Nephron (organoid): ENCODE measurements around the gene RYR2.
A peak's percentile ranks its signal among the peaks of the same experiment; 100 is the strongest.

Experiments used
- H3K27ac Mint-ChIP-seq, 3 experiments: 2 replicates each; pipeline ENCODE4 v1.8.0; 2020; ENCODE audit warnings: mixed read lengths in 3 of 3, mild to moderate bottlenecking in 2 of 3, moderate library complexity in 1 of 3
- H3K27me3 Mint-ChIP-seq: 2 replicates; pipeline ENCODE4 v1.8.0; 2021; ENCODE audit warnings: low read depth, mild to moderate bottlenecking, moderate library complexity, mixed read lengths
- H3K36me3 Mint-ChIP-seq: 2 replicates; pipeline ENCODE4 v1.8.0; 2020; ENCODE audit warnings: low read depth, mixed read lengths
- H3K4me1 Mint-ChIP-seq: 2 replicates; pipeline ENCODE4 v1.8.0; 2020; ENCODE audit warnings: mixed read lengths
- H3K4me3 Mint-ChIP-seq, 3 experiments: 2 replicates each; pipeline ENCODE4 v1.8.0; 2020; ENCODE audit warnings: mild to moderate bottlenecking in 3 of 3, mixed read lengths in 3 of 3, moderate library complexity in 2 of 3
- H3K9me3 Mint-ChIP-seq: 2 replicates; pipeline ENCODE4 v1.8.0; 2020; ENCODE audit warnings: mixed read lengths
- TF ChIP-seq, protein P1 (sequence below), 3 experiments: fragments of 200-600 bp; sonication (generic); IDR thresholded peaks; one replicate each; pipeline ENCODE4 v1.5.0; 2021; ENCODE audit warnings: antibody characterized with exemption in 3 of 3; ENCODE audit not compliant: unreplicated experiment in 3 of 3

RYR2 gene

DNA sequence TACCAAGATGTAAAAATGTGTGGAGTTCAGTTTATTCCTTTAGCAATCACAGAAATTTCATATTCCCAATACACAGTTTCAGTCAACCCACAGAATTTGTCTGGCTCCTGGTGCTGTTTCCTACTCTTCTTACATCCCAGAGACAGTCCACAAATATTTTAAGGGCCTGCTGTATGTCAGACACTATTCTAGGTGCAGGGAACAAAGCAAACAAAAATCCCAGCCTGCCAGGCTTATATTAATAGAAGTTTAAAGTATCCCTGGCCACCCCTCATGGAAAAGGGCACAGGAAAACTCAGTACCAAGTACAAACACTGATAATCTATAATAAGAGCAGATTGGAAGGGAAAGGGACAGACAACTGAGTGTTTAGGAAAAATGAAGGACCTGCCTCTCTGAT is 653.9 kb downstream of the RYR2 start:
- no peaks in the 10 kb centered on the region for H3K9me3 Mint-ChIP-seq
- H3K27me3 Mint-ChIP-seq: no peaks in the 10 kb centered on the region
- TF ChIP-seq, protein P1, sequence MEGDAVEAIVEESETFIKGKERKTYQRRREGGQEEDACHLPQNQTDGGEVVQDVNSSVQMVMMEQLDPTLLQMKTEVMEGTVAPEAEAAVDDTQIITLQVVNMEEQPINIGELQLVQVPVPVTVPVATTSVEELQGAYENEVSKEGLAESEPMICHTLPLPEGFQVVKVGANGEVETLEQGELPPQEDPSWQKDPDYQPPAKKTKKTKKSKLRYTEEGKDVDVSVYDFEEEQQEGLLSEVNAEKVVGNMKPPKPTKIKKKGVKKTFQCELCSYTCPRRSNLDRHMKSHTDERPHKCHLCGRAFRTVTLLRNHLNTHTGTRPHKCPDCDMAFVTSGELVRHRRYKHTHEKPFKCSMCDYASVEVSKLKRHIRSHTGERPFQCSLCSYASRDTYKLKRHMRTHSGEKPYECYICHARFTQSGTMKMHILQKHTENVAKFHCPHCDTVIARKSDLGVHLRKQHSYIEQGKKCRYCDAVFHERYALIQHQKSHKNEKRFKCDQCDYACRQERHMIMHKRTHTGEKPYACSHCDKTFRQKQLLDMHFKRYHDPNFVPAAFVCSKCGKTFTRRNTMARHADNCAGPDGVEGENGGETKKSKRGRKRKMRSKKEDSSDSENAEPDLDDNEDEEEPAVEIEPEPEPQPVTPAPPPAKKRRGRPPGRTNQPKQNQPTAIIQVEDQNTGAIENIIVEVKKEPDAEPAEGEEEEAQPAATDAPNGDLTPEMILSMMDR (IDR thresholded peaks at IDR 0.05; ENCODE audit: unreplicated experiment in 3 of 3): no peak
- no peaks in the 10 kb centered on the region for H3K4me1 Mint-ChIP-seq
- no peak overlapping the region for H3K4me3 Mint-ChIP-seq
- no peak overlapping the region for H3K27ac Mint-ChIP-seq
- H3K36me3 Mint-ChIP-seq: no peaks in the 10 kb centered on the region

DNA sequence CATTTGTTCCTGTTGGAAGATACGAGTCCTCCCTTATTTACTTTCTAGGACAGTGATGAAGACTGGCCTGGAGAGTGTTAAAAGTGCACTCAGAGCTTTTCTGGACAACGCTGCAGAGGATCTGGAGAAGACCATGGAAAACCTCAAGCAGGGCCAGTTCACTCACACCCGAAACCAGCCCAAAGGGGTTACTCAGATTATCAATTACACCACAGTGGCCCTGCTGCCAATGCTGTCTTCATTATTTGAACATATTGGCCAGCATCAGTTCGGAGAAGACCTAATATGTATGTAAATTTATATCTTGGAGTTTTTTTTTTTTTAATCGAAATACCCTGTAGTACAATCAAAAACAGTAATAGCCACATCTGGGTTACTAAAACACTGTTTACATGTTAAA is 658.2 kb downstream of the RYR2 start:
- Mint-ChIP-seq H3K4me3 (no peak overlapping the region), H3K27me3 (no peaks in the 10 kb centered on the region), H3K9me3 (no peaks in the 10 kb centered on the region), H3K27ac (peak overlapping the region in 1 of 3 experiments; percentile 57), H3K4me1 (no peaks in the 10 kb centered on the region), H3K36me3 (no peaks in the 10 kb centered on the region)
- TF ChIP-seq, protein P1 (IDR thresholded peaks at IDR 0.05; ENCODE audit: unreplicated experiment in 3 of 3): no peak

- H3K27me3 Mint-ChIP-seq: peaks cover 4% of the 10 kb centered on the region
- H3K36me3 Mint-ChIP-seq: no peaks in the 10 kb centered on the region
- H3K27ac Mint-ChIP-seq: no peak overlapping the region
- H3K4me3 Mint-ChIP-seq: no peak overlapping the region
- H3K9me3 Mint-ChIP-seq: no peaks in the 10 kb centered on the region
- TF ChIP-seq, protein P1 (IDR thresholded peaks at IDR 0.05; ENCODE audit: unreplicated experiment in 3 of 3): no peak
- H3K4me1 Mint-ChIP-seq: no peaks in the 10 kb centered on the region
These were observed 659.5 kb downstream of the RYR2 start for GRCh38 chr1:237701534-237701933.

GRCh38 chr1:237702161-237702560 is 660.2 kb downstream of the RYR2 start:
- no peaks in the 10 kb centered on the region for H3K36me3 Mint-ChIP-seq
- no peak overlapping the region for H3K27ac Mint-ChIP-seq
- H3K4me1 Mint-ChIP-seq: no peaks in the 10 kb centered on the region
- TF ChIP-seq, protein P1 (IDR thresholded peaks at IDR 0.05; ENCODE audit: unreplicated experiment in 3 of 3): no peak
- H3K4me3 Mint-ChIP-seq: no peak overlapping the region
- no peaks in the 10 kb centered on the region for H3K9me3 Mint-ChIP-seq
- H3K27me3 Mint-ChIP-seq: peaks cover 4% of the 10 kb centered on the region

DNA sequence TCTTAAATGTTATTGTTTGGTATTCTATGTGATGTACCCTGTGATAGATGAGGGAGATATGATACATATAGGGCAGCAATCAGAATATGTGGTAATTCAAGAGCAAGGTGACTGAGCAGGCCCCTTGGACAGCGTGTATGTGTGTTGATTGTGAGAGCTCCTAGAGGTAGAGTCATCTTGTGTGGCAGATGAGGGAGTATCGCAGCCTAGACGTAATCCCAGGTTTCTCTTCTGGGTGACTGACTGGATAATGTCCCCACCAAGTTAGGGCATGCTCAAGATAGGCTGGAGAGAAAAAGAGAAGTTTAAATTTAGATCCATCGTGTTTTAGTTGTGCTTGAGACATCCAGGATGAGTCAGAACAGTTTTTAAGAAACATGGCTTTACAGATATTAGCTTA is 663.5 kb downstream of the RYR2 start:
- H3K27me3 Mint-ChIP-seq: peaks cover 4% of the 10 kb centered on the region
- TF ChIP-seq, protein P1 (IDR thresholded peaks at IDR 0.05; ENCODE audit: unreplicated experiment in 3 of 3): no peak
- no peak overlapping the region for H3K4me3 Mint-ChIP-seq
- no peaks in the 10 kb centered on the region for H3K36me3 Mint-ChIP-seq
- no peak overlapping the region for H3K27ac Mint-ChIP-seq
- no peaks in the 10 kb centered on the region for H3K9me3 Mint-ChIP-seq
- no peaks in the 10 kb centered on the region for H3K4me1 Mint-ChIP-seq

DNA sequence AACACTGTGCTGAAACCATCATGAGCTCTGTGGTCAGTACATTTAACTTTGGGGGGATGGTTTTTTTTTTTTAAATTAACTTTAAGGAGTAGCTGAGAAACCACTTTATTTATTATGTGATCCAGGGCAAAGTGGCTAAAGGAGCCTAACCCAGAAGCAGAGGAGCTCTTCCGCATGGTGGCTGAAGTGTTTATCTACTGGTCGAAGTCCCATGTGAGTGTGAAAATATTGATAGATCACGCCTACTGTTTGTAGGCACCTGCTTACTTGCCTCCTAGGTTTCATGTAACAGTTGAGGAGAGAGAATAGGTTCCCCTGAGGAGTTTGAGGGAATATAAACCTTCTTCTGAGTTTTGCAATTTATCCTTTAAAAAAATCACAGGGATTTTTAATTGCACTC is 667.4 kb downstream of the RYR2 start:
- no peaks in the 10 kb centered on the region for H3K36me3 Mint-ChIP-seq
- no peaks in the 10 kb centered on the region for H3K9me3 Mint-ChIP-seq
- H3K4me3 Mint-ChIP-seq: no peak overlapping the region
- no peak overlapping the region for H3K27ac Mint-ChIP-seq
- H3K27me3 Mint-ChIP-seq: peaks cover 4% of the 10 kb centered on the region
- H3K4me1 Mint-ChIP-seq: no peaks in the 10 kb centered on the region
- TF ChIP-seq, protein P1 (IDR thresholded peaks at IDR 0.05; ENCODE audit: unreplicated experiment in 3 of 3): no peak
